ENCODE results near the gene C3orf52. TPM values are rescaled to one million over a fixed set of nuclear protein-coding genes. Genes with fewer than 3 reads are reported as not detected.

Gene C3orf52, protein sequence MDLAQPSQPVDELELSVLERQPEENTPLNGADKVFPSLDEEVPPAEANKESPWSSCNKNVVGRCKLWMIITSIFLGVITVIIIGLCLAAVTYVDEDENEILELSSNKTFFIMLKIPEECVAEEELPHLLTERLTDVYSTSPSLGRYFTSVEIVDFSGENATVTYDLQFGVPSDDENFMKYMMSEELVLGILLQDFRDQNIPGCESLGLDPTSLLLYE
- 1.4 and 6.6 TPM in 2 replicates for total RNA-seq

DNA sequence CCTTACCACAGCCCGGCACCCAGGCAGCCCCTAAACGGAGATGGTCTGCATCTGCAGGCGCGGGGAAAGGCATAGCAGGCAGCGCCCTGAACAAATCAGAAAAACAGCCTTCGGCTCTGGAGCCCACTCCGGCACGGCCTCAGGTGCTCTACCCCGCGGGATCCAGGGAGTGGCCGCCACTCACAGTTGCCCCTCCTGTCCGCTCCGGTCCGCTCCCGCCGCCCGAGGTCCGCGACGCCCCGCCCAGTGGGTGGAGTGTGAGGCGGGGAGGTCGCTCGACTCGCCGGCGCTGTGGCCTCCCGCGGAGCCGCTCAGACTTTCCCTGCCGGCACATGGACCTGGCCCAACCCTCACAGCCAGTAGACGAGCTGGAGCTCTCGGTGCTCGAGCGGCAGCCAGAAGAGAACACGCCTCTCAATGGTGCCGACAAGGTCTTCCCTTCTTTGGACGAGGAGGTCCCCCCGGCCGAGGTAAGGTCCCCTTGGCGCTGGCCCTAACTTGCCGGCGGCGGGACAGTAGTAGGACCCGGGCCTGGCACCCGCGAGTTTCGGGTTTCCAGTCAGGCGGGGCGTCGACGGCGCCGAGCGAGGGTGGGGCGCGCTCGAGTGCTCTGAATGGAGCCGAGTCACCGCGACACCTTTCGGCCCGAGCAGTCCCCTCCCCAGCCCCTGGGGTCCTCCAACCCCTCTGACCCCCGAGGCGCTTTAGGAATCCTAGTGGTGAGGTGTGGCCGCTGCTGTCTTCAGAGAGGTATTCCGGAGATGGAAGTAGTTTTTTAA, at the start of gene C3orf52:
TSS of gene C3orf52 (plus strand) at position 314 of the 779 bp plus-strand sequence. CDS start at position 333, 19 bp downstream.

GRCh38 chr3:112132975-112133448, 46.8 kb downstream of the C3orf52 start, which contains the start of gene GCSAM:
Gene GCSAM, minus strand, starts transcription at chr3:112133248. Its CDS starts 128 bp downstream, at chr3:112133120.

Other genes starting within 250 kb of the C3orf52 start
- gene PHLDB2, start 227.1 kb upstream of the C3orf52 start, total RNA-seq: 32.3 and 32.5 TPM in 2 replicates
- gene ABHD10, start 107.4 kb upstream of the C3orf52 start, total RNA-seq: 24.7 and 30.0 TPM in 2 replicates
- 3.2 TPM in 1 of 2 replicates, not detected in the other for gene TAGLN3, start 87.5 kb upstream of the C3orf52 start, total RNA-seq
- gene TMPRSS7, start 51.7 kb upstream of the C3orf52 start, total RNA-seq: not detected in 2 replicates
- not detected in 2 replicates for gene GCSAM, start 46.9 kb downstream of the C3orf52 start, total RNA-seq
- 0.26 TPM in 1 of 2 replicates, not detected in the other for gene SLC9C1, start 207.8 kb downstream of the C3orf52 start, total RNA-seq
- gene CD200, start 246.8 kb downstream of the C3orf52 start, total RNA-seq: 2.2 and 7.4 TPM in 2 replicates

Data from epithelial cell of alveolus of lung (primary cell).